Measurements from ENCODE around the gene DIS3L2. TPM values are rescaled to one million over a fixed set of nuclear protein-coding genes. Genes with fewer than 3 reads are reported as not detected.

The DIS3L2 gene
- total RNA-seq, 4 donors from 2014 or later = 22.2 to 31.6 (median 27.8) TPM

- no peak for ATAC-seq (ENCODE audit: low FRiP score)
- TF ChIP-seq, protein P1, sequence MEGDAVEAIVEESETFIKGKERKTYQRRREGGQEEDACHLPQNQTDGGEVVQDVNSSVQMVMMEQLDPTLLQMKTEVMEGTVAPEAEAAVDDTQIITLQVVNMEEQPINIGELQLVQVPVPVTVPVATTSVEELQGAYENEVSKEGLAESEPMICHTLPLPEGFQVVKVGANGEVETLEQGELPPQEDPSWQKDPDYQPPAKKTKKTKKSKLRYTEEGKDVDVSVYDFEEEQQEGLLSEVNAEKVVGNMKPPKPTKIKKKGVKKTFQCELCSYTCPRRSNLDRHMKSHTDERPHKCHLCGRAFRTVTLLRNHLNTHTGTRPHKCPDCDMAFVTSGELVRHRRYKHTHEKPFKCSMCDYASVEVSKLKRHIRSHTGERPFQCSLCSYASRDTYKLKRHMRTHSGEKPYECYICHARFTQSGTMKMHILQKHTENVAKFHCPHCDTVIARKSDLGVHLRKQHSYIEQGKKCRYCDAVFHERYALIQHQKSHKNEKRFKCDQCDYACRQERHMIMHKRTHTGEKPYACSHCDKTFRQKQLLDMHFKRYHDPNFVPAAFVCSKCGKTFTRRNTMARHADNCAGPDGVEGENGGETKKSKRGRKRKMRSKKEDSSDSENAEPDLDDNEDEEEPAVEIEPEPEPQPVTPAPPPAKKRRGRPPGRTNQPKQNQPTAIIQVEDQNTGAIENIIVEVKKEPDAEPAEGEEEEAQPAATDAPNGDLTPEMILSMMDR (IDR thresholded peaks at IDR 0.05) = no peak
- DNase-seq (ENCODE audit: low spot score) = no peak
Observed at GRCh38 chr2:231935207-231935524, 26.3 kb upstream of the DIS3L2 start.

- DNase-seq (ENCODE audit: low spot score) (no peak), ATAC-seq (ENCODE audit: low FRiP score) (no peak)
- TF ChIP-seq, protein P1 (IDR thresholded peaks at IDR 0.05) = no peak
Observed at GRCh38 chr2:231935815-231936214, 25.7 kb upstream of the DIS3L2 start.

GRCh38 chr2:231936491-231936890 is 25.0 kb upstream of the DIS3L2 start:
- TF ChIP-seq, protein P1 (IDR thresholded peaks at IDR 0.05) = no peak
- no peak for ATAC-seq (ENCODE audit: low FRiP score)

DNA sequence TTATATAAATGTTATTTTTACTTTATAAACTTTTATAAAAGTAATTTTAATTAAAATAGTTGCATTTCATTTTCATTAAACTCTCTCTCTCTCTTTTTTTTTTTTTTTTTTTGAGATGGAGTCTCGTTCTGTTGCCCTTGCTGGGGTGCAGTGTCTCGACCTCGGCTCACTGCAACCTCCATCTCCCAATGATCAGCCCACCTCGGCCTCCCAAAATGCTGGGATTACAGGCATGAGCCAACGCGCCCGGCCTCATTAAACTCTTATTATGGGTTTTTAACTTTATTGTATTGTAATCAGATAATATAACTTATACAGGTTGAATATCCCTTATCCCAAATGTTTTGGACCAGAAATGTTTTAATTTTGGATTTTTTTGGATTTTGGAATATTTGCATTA is 24.5 kb upstream of the DIS3L2 start:
- no peak for ATAC-seq (ENCODE audit: low FRiP score)
- no peak for DNase-seq (ENCODE audit: low spot score)
- TF ChIP-seq, protein P1 (IDR thresholded peaks at IDR 0.05) = no peak

More at GRCh38 chr2:231936491-231936890, 25.0 kb upstream of the DIS3L2 start:
- no peak for DNase-seq (ENCODE audit: low spot score)

- ATAC-seq (ENCODE audit: low FRiP score) (no peak), DNase-seq (ENCODE audit: low spot score) (no peak)
- TF ChIP-seq, protein P1 (IDR thresholded peaks at IDR 0.05) = no peak
Observed at GRCh38 chr2:231939022-231939421, 22.5 kb upstream of the DIS3L2 start.

DNA sequence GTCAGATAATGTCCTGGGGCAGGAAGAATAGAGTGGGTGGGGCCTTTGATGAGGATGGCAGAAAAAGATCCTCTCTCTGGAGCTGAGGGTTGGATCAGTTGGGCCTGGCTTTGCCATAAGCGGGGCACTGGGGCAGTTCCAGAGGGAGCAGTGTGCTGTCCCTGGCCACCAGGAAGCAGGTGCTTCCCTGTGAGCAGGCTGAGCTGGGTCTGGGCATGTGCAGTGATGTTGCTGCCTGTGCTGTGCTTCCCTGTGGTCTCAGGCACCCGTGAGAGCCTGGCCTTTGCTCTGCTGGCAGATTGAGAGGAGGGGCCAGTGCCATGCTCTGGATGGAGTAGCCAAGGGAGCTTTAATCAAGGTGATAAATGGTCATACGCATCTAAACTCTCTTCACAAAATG is 20.7 kb upstream of the DIS3L2 start:
- no peak for DNase-seq (ENCODE audit: low spot score)
- TF ChIP-seq, protein P1 (IDR thresholded peaks at IDR 0.05) = no peak
- ATAC-seq (ENCODE audit: low FRiP score) = peak; percentile 44

- TF ChIP-seq, protein P1 (IDR thresholded peaks at IDR 0.05) = no peak
- DNase-seq (ENCODE audit: low spot score) (no peak), ATAC-seq (ENCODE audit: low FRiP score) (no peak)
Observed at GRCh38 chr2:231941673-231942072, 19.8 kb upstream of the DIS3L2 start.

Data from omental fat pad (tissue), 4 donors.